Ammon's horn (tissue), 1 donor: ENCODE results near the gene ZDHHC14.

ENCODE experiments used
- DNase-seq: peaks from one replicate; pipeline ENCODE4 v3.0.0-alpha.2; 2016; ENCODE audit warnings: low spot score

ZDHHC14 gene

GRCh38 chr6:157646012-157646411 is 265.0 kb downstream of the ZDHHC14 start:
- DNase-seq: no peak

GRCh38 chr6:157647261-157647915 is 266.4 kb downstream of the ZDHHC14 start:
- DNase-seq: no peak

GRCh38 chr6:157648561-157648960 is 267.6 kb downstream of the ZDHHC14 start:
- no peak for DNase-seq

- DNase-seq: peak; percentile 38
Observed at GRCh38 chr6:157649311-157650260, 268.6 kb downstream of the ZDHHC14 start.

- DNase-seq: peak; percentile 69
Observed at GRCh38 chr6:157650261-157650640, 269.3 kb downstream of the ZDHHC14 start.

GRCh38 chr6:157650801-157651200 is 269.8 kb downstream of the ZDHHC14 start:
- no peak for DNase-seq

GRCh38 chr6:157651731-157652490 is 270.9 kb downstream of the ZDHHC14 start:
- no peak for DNase-seq

GRCh38 chr6:157652601-157653363 is 271.8 kb downstream of the ZDHHC14 start:
- no peak for DNase-seq

- DNase-seq: no peak
Observed at GRCh38 chr6:157653521-157653920, 272.5 kb downstream of the ZDHHC14 start.

GRCh38 chr6:157655139-157655538 is 274.1 kb downstream of the ZDHHC14 start:
- no peak for DNase-seq

GRCh38 chr6:157656437-157656997 is 275.5 kb downstream of the ZDHHC14 start:
- no peak for DNase-seq

- no peak for DNase-seq
Observed at GRCh38 chr6:157657754-157658153, 276.8 kb downstream of the ZDHHC14 start.

GRCh38 chr6:157658301-157658700 is 277.3 kb downstream of the ZDHHC14 start:
- DNase-seq: no peak

- DNase-seq: no peak
Observed at GRCh38 chr6:157659536-157660271, 278.7 kb downstream of the ZDHHC14 start.

- no peak for DNase-seq
Observed at GRCh38 chr6:157660414-157660813, 279.4 kb downstream of the ZDHHC14 start.

GRCh38 chr6:157661652-157662051 is 280.7 kb downstream of the ZDHHC14 start:
- no peak for DNase-seq

GRCh38 chr6:157663261-157663660 is 282.3 kb downstream of the ZDHHC14 start:
- DNase-seq: no peak

- DNase-seq: no peak
Observed at GRCh38 chr6:157665180-157665579, 284.2 kb downstream of the ZDHHC14 start.

GRCh38 chr6:157666729-157667128 is 285.7 kb downstream of the ZDHHC14 start:
- no peak for DNase-seq

GRCh38 chr6:157667211-157668008 is 286.4 kb downstream of the ZDHHC14 start:
- DNase-seq: peak; percentile 76
